Measurements from ENCODE around the gene SNAI1. TPM values are rescaled to one million over a fixed set of nuclear protein-coding genes. Genes with fewer than 3 reads are reported as not detected.

The SNAI1 gene
- total RNA-seq, 1 experiment from 2014 or later = 8.8 TPM

GRCh38 chr20:49942303-49942702 is 40.5 kb upstream of the SNAI1 start:
- peaks cover 14% of the 10 kb centered on the region; the same call in 1 of the 2 replicates for H3K36me3 ChIP-seq (ENCODE audit: control insufficient read depth, insufficient read depth, low read length)
- ATAC-seq (no peak), DNase-seq (ENCODE audit: low read depth, low spot score) (no peak)
- H3K4me3 ChIP-seq (ENCODE audit: low read depth in 2 of 2, low read length in 2 of 2) = no peak overlapping the region
- no peak overlapping the region for H3K27ac ChIP-seq (ENCODE audit: low read length)
- in situ Hi-C loops (cut with HindIII; ENCODE audit: low pct_unique_long_range_greater_than_20kb, low sequenced_read_pairs) = no loop called here
- CTCF ChIA-PET = no interaction called here
- no peaks in the 10 kb centered on the region for H3K9me3 ChIP-seq (ENCODE audit: control insufficient read depth, insufficient read depth, low read depth, low read length)
- TF ChIP-seq CTCF (IDR thresholded peaks at IDR 0.05) = no peak
- TF ChIP-seq POLR2AphosphoS5 (IDR thresholded peaks at IDR 0.05; ENCODE audit: low read depth, low read length) = no peak
- no peak for TF ChIP-seq TCF7L2 (IDR thresholded peaks at IDR 0.05; ENCODE audit: low read depth, low read length)
- no peak for TF ChIP-seq REST (IDR thresholded peaks at IDR 0.05; ENCODE audit: insufficient read depth in 1 of 2, low read depth in 2 of 2, low read length in 1 of 2)
- TF ChIP-seq SIN3A (IDR thresholded peaks at IDR 0.05; ENCODE audit: borderline replicate concordance, insufficient read depth, low read depth, low read length) = no peak
- H3K4me1 ChIP-seq (ENCODE audit: control insufficient read depth, insufficient read depth, low read length) = peaks cover 19% of the 10 kb centered on the region
- POLR2A ChIA-PET = no interaction called here
- no peaks in the 10 kb centered on the region for H3K27me3 ChIP-seq (ENCODE audit: control insufficient read depth, insufficient read depth, low read length)
- BruUV-seq (replicated peaks) = no TSS peak
- intact Hi-C loops (cut with micrococcal nuclease; ENCODE audit: unreplicated experiment) = no loop called here

GRCh38 chr20:49942942-49943341 is 39.8 kb upstream of the SNAI1 start:
- intact Hi-C loops (cut with micrococcal nuclease; ENCODE audit: unreplicated experiment) (no loop called here), in situ Hi-C loops (cut with HindIII; ENCODE audit: low pct_unique_long_range_greater_than_20kb, low sequenced_read_pairs) (no loop called here)
- BruUV-seq (replicated peaks) = no TSS peak
- DNase-seq (ENCODE audit: low read depth, low spot score) (no peak), ATAC-seq (no peak)
- TF ChIP-seq TCF7L2 (IDR thresholded peaks at IDR 0.05; ENCODE audit: low read depth, low read length) = no peak
- POLR2A ChIA-PET = no interaction called here
- no peaks in the 10 kb centered on the region for H3K9me3 ChIP-seq (ENCODE audit: control insufficient read depth, insufficient read depth, low read depth, low read length)
- H3K36me3 ChIP-seq (ENCODE audit: control insufficient read depth, insufficient read depth, low read length) = peaks cover 14% of the 10 kb centered on the region; the same call in 1 of the 2 replicates
- no peak overlapping the region for H3K4me3 ChIP-seq (ENCODE audit: low read depth in 2 of 2, low read length in 2 of 2)
- no peaks in the 10 kb centered on the region for H3K27me3 ChIP-seq (ENCODE audit: control insufficient read depth, insufficient read depth, low read length)
- H3K4me1 ChIP-seq (ENCODE audit: control insufficient read depth, insufficient read depth, low read length) = peaks cover 13% of the 10 kb centered on the region
- no peak overlapping the region for H3K27ac ChIP-seq (ENCODE audit: low read length)
- CTCF ChIA-PET = no interaction called here

GRCh38 chr20:49945306-49945700 is 37.5 kb upstream of the SNAI1 start:
- H3K36me3 ChIP-seq (ENCODE audit: control insufficient read depth, insufficient read depth, low read length) = peaks cover 16% of the 10 kb centered on the region; the same call in 1 of the 2 replicates
- CTCF ChIA-PET = no interaction called here
- in situ Hi-C loops (cut with HindIII; ENCODE audit: low pct_unique_long_range_greater_than_20kb, low sequenced_read_pairs) = no loop called here

More at GRCh38 chr20:49945306-49945700, 37.5 kb upstream of the SNAI1 start:
- no peak for TF ChIP-seq TCF7L2 (IDR thresholded peaks at IDR 0.05; ENCODE audit: low read depth, low read length)
- TF ChIP-seq POLR2AphosphoS5 (IDR thresholded peaks at IDR 0.05; ENCODE audit: low read depth, low read length) = no peak
- no peak for TF ChIP-seq CTCF (IDR thresholded peaks at IDR 0.05)
- no peak for TF ChIP-seq SIN3A (IDR thresholded peaks at IDR 0.05; ENCODE audit: borderline replicate concordance, insufficient read depth, low read depth, low read length)
- TF ChIP-seq REST (IDR thresholded peaks at IDR 0.05; ENCODE audit: insufficient read depth in 1 of 2, low read depth in 2 of 2, low read length in 1 of 2) = no peak
- Histone ChIP-seq H3K27ac (ENCODE audit: low read length) (no peak overlapping the region), H3K4me1 (ENCODE audit: control insufficient read depth, insufficient read depth, low read length) (0 out of 2 replicates have a peak, but pooled peaks cover 4% of the 10 kb centered on the region), H3K9me3 (ENCODE audit: control insufficient read depth, insufficient read depth, low read depth, low read length) (no peaks in the 10 kb centered on the region), H3K4me3 (ENCODE audit: low read depth in 2 of 2, low read length in 2 of 2) (no peak overlapping the region), H3K27me3 (ENCODE audit: control insufficient read depth, insufficient read depth, low read length) (no peaks in the 10 kb centered on the region)
- no TSS peak for BruUV-seq (replicated peaks)
- DNase-seq (ENCODE audit: low read depth, low spot score) (no peak), ATAC-seq (no peak)
- intact Hi-C loops (cut with micrococcal nuclease; ENCODE audit: unreplicated experiment) = no loop called here
- POLR2A ChIA-PET = no interaction called here

Measured in Panc1 (cell line).